ENCODE measurements around the gene OFD1. TPM values are rescaled to one million over a fixed set of nuclear protein-coding genes. Genes with fewer than 3 reads are reported as not detected.

OFD1 gene
- total and polyA plus RNA-seq, 2 experiments from 2014 or later, result 23.5 TPM

DNA sequence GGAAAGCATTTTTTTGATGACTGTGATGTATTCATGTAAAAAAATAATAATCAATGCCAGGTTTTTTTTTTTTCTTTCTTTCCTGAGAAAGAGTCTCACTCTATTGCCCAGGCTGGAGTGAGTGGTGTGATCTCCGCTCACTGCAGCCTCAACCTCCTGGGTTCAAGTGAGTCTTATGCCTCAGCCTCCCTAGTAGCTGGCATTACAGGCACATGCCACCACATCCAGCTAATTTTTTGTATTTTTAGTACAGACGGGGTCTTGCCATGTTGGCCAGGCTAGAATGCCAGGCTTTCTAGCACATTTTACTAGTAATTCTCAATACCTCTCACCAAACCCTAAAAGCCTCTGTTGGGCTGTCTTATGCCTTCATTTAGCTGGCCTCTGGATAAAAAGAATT lies 56.6 kb downstream of the OFD1 start:
- Histone ChIP-seq H3K79me2 (no peaks in the 10 kb centered on the region), H2AFZ (no peak overlapping the region), H3K27ac (no peak overlapping the region), H4K20me1 (ENCODE audit: insufficient read depth, poor library complexity, severe bottlenecking) (no peaks in the 10 kb centered on the region), H3K4me3 (no peak overlapping the region), H3K9me2 (replicated peaks; ENCODE audit: insufficient read depth) (no peaks in the 10 kb centered on the region), H3K4me1 (ENCODE audit: insufficient read depth) (no peaks in the 10 kb centered on the region), H3K36me3 (replicated peaks; ENCODE audit: insufficient read depth, low read depth) (no peaks in the 10 kb centered on the region), H3K9me3 (ENCODE audit: low read depth) (no peaks in the 10 kb centered on the region), H3K27me3 (no peaks in the 10 kb centered on the region), H3K4me2 (no peak overlapping the region)
- WGBS (ENCODE audit: low lambda C conversion rate, missing lambda C conversion rate), result 95% methylated on average over 2 of the region's 2 CpGs
- no peak for TF ChIP-seq EZH2 (IDR thresholded peaks at IDR 0.05; ENCODE audit: borderline replicate concordance)
- TF ChIP-seq, protein P1, sequence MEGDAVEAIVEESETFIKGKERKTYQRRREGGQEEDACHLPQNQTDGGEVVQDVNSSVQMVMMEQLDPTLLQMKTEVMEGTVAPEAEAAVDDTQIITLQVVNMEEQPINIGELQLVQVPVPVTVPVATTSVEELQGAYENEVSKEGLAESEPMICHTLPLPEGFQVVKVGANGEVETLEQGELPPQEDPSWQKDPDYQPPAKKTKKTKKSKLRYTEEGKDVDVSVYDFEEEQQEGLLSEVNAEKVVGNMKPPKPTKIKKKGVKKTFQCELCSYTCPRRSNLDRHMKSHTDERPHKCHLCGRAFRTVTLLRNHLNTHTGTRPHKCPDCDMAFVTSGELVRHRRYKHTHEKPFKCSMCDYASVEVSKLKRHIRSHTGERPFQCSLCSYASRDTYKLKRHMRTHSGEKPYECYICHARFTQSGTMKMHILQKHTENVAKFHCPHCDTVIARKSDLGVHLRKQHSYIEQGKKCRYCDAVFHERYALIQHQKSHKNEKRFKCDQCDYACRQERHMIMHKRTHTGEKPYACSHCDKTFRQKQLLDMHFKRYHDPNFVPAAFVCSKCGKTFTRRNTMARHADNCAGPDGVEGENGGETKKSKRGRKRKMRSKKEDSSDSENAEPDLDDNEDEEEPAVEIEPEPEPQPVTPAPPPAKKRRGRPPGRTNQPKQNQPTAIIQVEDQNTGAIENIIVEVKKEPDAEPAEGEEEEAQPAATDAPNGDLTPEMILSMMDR (IDR thresholded peaks at IDR 0.05; ENCODE audit: poor library complexity), result no peak
- TF ChIP-seq EZH2phosphoT487 (IDR thresholded peaks at IDR 0.05; ENCODE audit: low read depth, severe bottlenecking, unreplicated experiment), result no peak
- DNase-seq (ENCODE audit: low spot score), result no peak

DNA sequence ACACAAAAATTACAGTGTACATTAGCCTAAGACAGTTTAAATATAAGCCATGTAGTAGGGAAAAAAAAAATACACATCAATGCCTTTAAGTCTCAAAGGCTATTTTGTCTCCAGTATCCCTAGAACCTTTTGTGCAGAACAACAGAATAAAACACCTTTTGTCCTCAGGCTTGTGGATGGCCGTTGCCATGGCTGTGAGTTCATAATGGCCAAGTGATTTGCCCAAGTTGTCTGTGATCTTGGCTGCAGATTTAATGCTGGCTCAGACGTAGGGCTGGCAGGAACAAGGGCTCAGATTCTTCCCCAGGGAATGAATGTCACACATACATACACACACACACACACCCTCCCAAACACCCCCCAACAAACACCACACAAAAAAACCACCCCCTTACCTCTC lies 57.0 kb downstream of the OFD1 start:
- DNase-seq (ENCODE audit: low spot score), result no peak

DNA sequence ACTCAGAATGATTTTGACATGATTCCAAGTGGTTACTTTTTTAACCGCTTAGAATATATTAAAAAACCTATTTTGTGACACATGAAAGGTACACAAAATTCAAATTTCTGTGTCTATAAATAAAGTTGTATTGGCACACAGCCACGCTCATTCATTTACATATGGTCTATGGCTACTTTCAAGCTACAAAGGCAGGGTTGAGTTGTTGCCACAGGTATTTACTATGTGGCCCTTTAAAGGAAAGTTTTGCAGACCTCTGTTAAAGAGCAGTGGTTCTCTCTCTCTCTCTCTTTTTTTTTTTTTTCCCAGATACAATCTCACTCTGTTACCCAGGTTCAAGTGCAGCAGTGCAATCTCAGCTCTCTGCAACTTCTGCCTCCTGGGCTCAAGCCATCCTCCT lies 59.3 kb downstream of the OFD1 start:
- TF ChIP-seq, protein P1 (IDR thresholded peaks at IDR 0.05; ENCODE audit: poor library complexity), result no peak
- TF ChIP-seq EZH2phosphoT487 (IDR thresholded peaks at IDR 0.05; ENCODE audit: low read depth, severe bottlenecking, unreplicated experiment) (no peak), EZH2 (IDR thresholded peaks at IDR 0.05; ENCODE audit: borderline replicate concordance) (no peak)
- H3K9me3 ChIP-seq (ENCODE audit: low read depth), result no peaks in the 10 kb centered on the region
- DNase-seq (ENCODE audit: low spot score), result no peak
- no peaks in the 10 kb centered on the region for H3K79me2 ChIP-seq
- H2AFZ ChIP-seq, result no peak overlapping the region
- H3K9me2 ChIP-seq (replicated peaks; ENCODE audit: insufficient read depth), result no peaks in the 10 kb centered on the region
- H3K4me3 ChIP-seq, result no peak overlapping the region
- no peaks in the 10 kb centered on the region for H3K4me1 ChIP-seq (ENCODE audit: insufficient read depth)
- H3K27ac ChIP-seq, result no peak overlapping the region
- no peaks in the 10 kb centered on the region for H4K20me1 ChIP-seq (ENCODE audit: insufficient read depth, poor library complexity, severe bottlenecking)
- H3K27me3 ChIP-seq, result no peaks in the 10 kb centered on the region
- H3K4me2 ChIP-seq, result no peak overlapping the region
- H3K36me3 ChIP-seq (replicated peaks; ENCODE audit: insufficient read depth, low read depth), result no peaks in the 10 kb centered on the region
- 75% methylated on average over 2 of the region's 2 CpGs for WGBS (ENCODE audit: low lambda C conversion rate, missing lambda C conversion rate)

More for the DNA sequence above, 57.0 kb downstream of the OFD1 start:
- Histone ChIP-seq H3K4me1 (ENCODE audit: insufficient read depth) (no peaks in the 10 kb centered on the region), H3K79me2 (no peaks in the 10 kb centered on the region), H4K20me1 (ENCODE audit: insufficient read depth, poor library complexity, severe bottlenecking) (no peaks in the 10 kb centered on the region), H3K9me2 (replicated peaks; ENCODE audit: insufficient read depth) (no peaks in the 10 kb centered on the region), H3K27me3 (no peaks in the 10 kb centered on the region), H3K9me3 (ENCODE audit: low read depth) (no peaks in the 10 kb centered on the region), H3K36me3 (replicated peaks; ENCODE audit: insufficient read depth, low read depth) (no peaks in the 10 kb centered on the region), H2AFZ (no peak overlapping the region), H3K27ac (no peak overlapping the region), H3K4me2 (no peak overlapping the region), H3K4me3 (no peak overlapping the region)
- WGBS (ENCODE audit: low lambda C conversion rate, missing lambda C conversion rate), result 70% methylated on average over 2 of the region's 2 CpGs
- TF ChIP-seq EZH2phosphoT487 (IDR thresholded peaks at IDR 0.05; ENCODE audit: low read depth, severe bottlenecking, unreplicated experiment) (no peak), EZH2 (IDR thresholded peaks at IDR 0.05; ENCODE audit: borderline replicate concordance) (no peak)
- TF ChIP-seq, protein P1 (IDR thresholded peaks at IDR 0.05; ENCODE audit: poor library complexity), result no peak

GRCh38 chrX:13794417-13794816 lies 59.9 kb downstream of the OFD1 start:
- H3K36me3 ChIP-seq (replicated peaks; ENCODE audit: insufficient read depth, low read depth), result no peaks in the 10 kb centered on the region
- 84% methylated on average over 10 of the region's 10 CpGs for WGBS (ENCODE audit: low lambda C conversion rate, missing lambda C conversion rate)
- H4K20me1 ChIP-seq (ENCODE audit: insufficient read depth, poor library complexity, severe bottlenecking), result no peaks in the 10 kb centered on the region
- H3K4me2 ChIP-seq, result no peak overlapping the region
- H3K79me2 ChIP-seq, result no peaks in the 10 kb centered on the region
- H3K4me3 ChIP-seq, result no peak overlapping the region
- H2AFZ ChIP-seq, result no peak overlapping the region
- H3K27me3 ChIP-seq, result no peaks in the 10 kb centered on the region
- DNase-seq (ENCODE audit: low spot score), result no peak
- TF ChIP-seq, protein P1 (IDR thresholded peaks at IDR 0.05; ENCODE audit: poor library complexity), result no peak
- TF ChIP-seq EZH2phosphoT487 (IDR thresholded peaks at IDR 0.05; ENCODE audit: low read depth, severe bottlenecking, unreplicated experiment) (no peak), EZH2 (IDR thresholded peaks at IDR 0.05; ENCODE audit: borderline replicate concordance) (no peak)
- no peaks in the 10 kb centered on the region for H3K9me3 ChIP-seq (ENCODE audit: low read depth)
- no peaks in the 10 kb centered on the region for H3K9me2 ChIP-seq (replicated peaks; ENCODE audit: insufficient read depth)
- no peak overlapping the region for H3K27ac ChIP-seq
- H3K4me1 ChIP-seq (ENCODE audit: insufficient read depth), result no peaks in the 10 kb centered on the region

Measured in hepatocyte (in vitro differentiated cells).